ENCODE results near the gene SNAPC4.

The SNAPC4 gene

DNA sequence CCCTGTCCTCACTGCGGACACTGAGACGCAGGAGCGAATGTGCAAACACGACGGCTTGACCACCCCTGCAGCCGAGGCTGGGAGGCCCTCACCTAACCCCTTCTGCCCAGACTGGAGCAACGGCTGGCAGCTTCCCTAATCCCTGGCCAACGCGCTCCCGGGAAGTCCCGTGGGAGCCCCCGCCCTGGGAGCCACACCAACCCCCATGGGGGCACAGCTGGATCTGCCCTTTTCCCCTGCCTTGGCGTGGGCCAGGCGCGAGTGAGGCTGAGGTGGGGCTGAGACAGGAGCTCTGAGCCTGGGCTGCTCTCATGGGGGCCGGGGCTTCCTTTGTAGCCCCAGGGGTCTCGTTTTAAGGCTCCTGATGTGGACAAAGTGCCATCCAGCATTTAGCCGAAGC lies 31.8 kb downstream of the SNAPC4 start:
- TF ChIP-seq TAF1 (IDR thresholded peaks at IDR 0.05; ENCODE audit: borderline replicate concordance, insufficient read depth, low read length), result no peak

DNA sequence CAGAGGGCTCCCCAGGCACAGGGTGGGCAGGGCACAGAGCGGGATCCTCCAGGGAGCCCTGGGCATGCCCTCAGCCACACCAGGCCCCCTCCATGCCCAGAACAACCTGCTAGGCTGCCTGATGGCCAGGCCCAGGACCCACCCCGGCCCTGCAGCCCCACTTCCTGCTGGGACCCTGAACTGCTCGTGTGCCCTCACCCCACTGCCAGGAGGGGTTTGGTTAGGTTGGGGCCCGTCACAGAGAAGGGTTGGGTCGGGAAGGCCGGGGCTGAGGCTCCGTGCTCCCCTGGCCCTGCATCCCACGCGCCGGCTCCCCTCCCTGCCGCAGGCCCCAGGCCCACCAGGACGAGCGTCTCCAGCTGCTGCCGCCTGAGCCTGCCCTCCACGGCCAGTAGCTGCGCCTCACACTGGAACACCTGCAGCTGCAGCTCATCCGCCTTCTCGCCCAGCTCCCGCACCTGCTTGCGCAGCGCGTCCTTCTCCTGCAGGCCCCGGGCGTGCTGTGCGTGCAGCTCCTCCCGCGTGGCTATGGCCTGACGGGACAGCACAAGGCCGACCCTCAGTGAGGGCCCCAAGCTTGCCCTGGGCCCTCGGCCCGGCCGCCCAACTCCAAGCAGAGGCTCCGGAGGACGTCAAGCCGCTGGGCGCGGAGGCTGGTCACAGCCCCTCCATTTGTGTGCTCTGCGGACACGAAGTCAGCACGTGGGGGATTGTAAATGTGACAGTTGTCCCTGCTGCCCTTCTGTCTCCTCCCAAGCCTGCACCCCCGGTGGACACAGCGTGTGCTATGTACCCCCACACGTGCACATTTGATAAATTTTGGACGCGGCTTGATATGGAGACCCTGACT lies 32.4 kb downstream of the SNAPC4 start:
- no peak for TF ChIP-seq FOXP2 (optimal IDR thresholded peaks at IDR 0.05; ENCODE audit: borderline replicate concordance, extremely low read depth, extremely low read length, insufficient read depth)
- TF ChIP-seq, protein P1, sequence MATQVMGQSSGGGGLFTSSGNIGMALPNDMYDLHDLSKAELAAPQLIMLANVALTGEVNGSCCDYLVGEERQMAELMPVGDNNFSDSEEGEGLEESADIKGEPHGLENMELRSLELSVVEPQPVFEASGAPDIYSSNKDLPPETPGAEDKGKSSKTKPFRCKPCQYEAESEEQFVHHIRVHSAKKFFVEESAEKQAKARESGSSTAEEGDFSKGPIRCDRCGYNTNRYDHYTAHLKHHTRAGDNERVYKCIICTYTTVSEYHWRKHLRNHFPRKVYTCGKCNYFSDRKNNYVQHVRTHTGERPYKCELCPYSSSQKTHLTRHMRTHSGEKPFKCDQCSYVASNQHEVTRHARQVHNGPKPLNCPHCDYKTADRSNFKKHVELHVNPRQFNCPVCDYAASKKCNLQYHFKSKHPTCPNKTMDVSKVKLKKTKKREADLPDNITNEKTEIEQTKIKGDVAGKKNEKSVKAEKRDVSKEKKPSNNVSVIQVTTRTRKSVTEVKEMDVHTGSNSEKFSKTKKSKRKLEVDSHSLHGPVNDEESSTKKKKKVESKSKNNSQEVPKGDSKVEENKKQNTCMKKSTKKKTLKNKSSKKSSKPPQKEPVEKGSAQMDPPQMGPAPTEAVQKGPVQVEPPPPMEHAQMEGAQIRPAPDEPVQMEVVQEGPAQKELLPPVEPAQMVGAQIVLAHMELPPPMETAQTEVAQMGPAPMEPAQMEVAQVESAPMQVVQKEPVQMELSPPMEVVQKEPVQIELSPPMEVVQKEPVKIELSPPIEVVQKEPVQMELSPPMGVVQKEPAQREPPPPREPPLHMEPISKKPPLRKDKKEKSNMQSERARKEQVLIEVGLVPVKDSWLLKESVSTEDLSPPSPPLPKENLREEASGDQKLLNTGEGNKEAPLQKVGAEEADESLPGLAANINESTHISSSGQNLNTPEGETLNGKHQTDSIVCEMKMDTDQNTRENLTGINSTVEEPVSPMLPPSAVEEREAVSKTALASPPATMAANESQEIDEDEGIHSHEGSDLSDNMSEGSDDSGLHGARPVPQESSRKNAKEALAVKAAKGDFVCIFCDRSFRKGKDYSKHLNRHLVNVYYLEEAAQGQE (IDR thresholded peaks at IDR 0.05; ENCODE audit: insufficient read depth in 1 of 2, low read depth in 2 of 2, low read length in 2 of 2), result no peak

DNA sequence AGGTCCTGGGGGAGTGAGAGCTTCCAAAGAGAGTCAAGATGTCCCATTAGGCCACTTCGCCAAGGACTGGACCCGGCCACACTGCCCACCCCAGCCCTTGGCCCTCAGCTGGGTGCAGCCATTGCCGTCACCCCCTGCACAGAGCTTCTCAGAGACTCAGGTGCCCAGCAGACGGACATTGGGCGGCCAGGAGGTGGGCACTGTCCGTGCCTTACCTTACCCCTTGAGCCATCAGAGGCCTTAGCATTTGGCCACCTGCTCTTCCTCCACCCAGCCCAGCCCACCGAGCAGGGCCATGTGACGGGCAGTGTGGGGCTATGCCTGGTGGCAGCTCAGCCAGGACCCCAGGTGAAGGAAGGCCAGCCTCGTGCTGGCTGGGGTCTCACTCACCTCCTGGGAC lies 33.1 kb downstream of the SNAPC4 start:
- TF ChIP-seq TAF1 (IDR thresholded peaks at IDR 0.05; ENCODE audit: borderline replicate concordance, insufficient read depth, low read length), result no peak
- TF ChIP-seq, protein P1 (IDR thresholded peaks at IDR 0.05; ENCODE audit: insufficient read depth in 1 of 2, low read depth in 2 of 2, low read length in 2 of 2), result no peak
- TF ChIP-seq POLR2AphosphoS5 (IDR thresholded peaks at IDR 0.05; ENCODE audit: low read depth, low read length), result no peak
- no peak for TF ChIP-seq SIN3A (IDR thresholded peaks at IDR 0.05; ENCODE audit: borderline replicate concordance, insufficient read depth, low read length)
- no peak for TF ChIP-seq FOXP2 (optimal IDR thresholded peaks at IDR 0.05; ENCODE audit: borderline replicate concordance, extremely low read depth, extremely low read length, insufficient read depth)

DNA sequence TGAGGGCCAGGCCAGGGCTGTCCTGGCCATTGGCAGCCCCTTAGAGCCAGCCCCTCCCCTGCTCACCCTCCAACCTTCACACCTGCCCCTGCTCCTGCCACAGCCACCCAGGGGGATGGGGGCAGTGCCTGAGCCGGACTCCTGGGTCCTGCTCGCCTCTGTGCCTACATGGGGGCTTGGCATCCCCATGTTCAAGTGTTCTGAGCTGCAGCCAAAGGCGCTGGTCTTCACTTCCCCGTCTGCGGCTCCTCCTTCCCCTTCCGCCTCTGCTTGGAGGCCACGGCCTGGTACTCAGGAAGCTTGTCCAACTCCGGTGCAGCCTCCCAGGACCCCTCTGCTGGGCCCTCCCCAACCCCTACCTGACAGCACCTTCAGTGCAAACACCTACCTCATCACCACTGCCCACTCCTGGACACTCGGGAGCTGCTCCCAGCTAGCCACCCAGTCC lies 34.2 kb downstream of the SNAPC4 start:
- TF ChIP-seq SIN3A (IDR thresholded peaks at IDR 0.05; ENCODE audit: borderline replicate concordance, insufficient read depth, low read length), result no peak
- no peak for TF ChIP-seq FOXP2 (optimal IDR thresholded peaks at IDR 0.05; ENCODE audit: borderline replicate concordance, extremely low read depth, extremely low read length, insufficient read depth)
- no peak for TF ChIP-seq POLR2AphosphoS5 (IDR thresholded peaks at IDR 0.05; ENCODE audit: low read depth, low read length)
- TF ChIP-seq, protein P1 (IDR thresholded peaks at IDR 0.05; ENCODE audit: insufficient read depth in 1 of 2, low read depth in 2 of 2, low read length in 2 of 2), result no peak
- TF ChIP-seq TAF1 (IDR thresholded peaks at IDR 0.05; ENCODE audit: borderline replicate concordance, insufficient read depth, low read length), result no peak

DNA sequence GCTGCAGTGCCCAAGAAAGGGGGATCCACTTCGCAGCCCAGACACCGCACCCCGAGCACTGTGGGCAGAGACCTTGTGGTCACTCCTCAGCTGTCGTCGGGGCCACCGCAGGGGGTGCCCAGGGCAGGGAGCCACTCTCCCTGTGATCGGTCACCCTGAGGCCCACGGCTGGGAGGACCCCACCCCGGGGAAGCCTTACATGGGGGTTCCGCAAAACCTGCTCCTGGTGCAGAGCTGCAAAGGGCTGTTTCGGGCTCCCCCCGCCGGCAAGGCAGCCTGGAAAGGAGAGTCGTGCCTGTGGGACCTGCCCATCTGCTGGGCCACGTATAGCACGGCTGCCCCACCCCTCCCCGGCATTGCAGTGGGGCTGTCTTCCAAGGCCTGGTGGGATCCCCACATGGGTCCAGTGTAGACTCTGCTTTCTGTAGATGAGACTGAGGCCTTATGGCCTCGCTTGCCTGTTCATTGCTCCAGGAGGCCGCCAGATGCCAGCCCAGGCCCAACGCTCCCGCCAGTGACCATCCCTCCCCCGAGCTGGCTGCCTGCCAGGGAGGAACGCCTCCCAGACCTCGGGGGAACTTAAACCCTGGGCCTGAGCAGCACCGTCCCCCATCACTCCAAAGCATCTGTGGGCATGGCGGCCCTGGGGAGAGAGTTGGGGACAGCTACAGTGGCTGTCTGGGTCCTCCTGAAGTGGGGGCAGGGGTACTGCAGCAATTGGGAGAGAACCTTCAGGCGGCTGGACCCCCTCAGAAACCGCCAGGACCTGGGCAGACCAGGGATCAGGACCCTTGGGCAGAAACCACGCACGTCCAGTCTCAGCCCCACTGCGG lies 34.8 kb downstream of the SNAPC4 start:
- TF ChIP-seq POLR2AphosphoS5 (IDR thresholded peaks at IDR 0.05; ENCODE audit: low read depth, low read length) (no peak), SIN3A (IDR thresholded peaks at IDR 0.05; ENCODE audit: borderline replicate concordance, insufficient read depth, low read length) (no peak)
- TF ChIP-seq, protein P1 (IDR thresholded peaks at IDR 0.05; ENCODE audit: insufficient read depth in 1 of 2, low read depth in 2 of 2, low read length in 2 of 2), result no peak
